ENCODE results near the gene ADGRV1.

- no peak for TF ChIP-seq CTCF (IDR thresholded peaks at IDR 0.05; ENCODE audit: insufficient read depth, low read length)
- TF ChIP-seq REST (IDR thresholded peaks at IDR 0.05; ENCODE audit: insufficient replicate concordance, low read depth), result no peak
- no peak for TF ChIP-seq POLR2AphosphoS5 (IDR thresholded peaks at IDR 0.05; ENCODE audit: low read depth)
Measured at GRCh38 chr5:90759119-90759518, 200.5 kb downstream of the ADGRV1 start.

All from HL-60 (cell line).